HG03521 (cell line): ENCODE data around the gene AP3S2.
"Not testable (repeated sequence)": the region's sequence is repeated elsewhere in the genome, so short reads cannot be mapped to it uniquely, and the experiment has no call there.

Experiments
- ATAC-seq: cut with Tn5 transposase; IDR thresholded peaks from one replicate; pipeline ENCODE4 v1.9.1; 2021; ENCODE audit warnings: mild to moderate bottlenecking, moderate library complexity; ENCODE audit not compliant: unreplicated experiment

Gene AP3S2

DNA sequence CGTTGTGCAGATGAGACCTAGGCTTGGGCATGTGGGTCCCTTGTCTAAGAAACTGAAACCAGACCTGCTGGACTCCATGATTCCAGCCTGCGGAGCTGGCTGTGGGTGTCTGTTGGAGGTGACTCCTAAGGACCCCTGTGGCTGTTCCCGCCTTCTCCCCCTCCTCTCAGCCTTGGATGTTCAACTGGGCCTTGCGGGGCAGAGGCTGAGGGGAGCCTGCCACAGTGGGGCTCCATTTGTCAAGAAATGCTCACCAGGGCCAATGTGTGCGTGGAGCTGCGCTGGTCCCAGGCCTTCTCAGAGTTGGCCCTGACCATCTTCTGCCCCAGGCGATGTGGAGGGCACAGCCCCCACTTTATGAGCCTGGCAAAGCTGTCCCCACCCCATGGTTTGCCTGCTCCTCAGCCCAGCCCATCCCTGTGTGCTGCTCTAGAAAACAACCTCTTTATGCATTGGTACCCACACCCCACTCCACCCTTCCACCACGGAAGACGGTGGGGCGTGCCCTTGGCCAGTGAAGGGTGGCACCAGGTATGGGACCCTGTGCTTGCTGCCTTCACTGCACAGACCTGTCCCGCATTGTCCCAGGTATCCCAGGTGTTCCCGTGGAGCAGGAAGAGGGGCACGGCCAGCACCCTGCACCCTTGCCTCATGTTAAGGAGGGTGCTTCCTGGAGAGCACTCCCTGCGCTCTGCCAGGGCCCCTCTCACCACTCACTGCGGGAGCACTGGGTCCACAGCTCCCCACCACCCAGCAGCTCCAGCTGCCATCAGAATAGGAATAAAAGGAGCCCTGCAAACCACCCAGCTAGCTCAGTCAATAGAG is 109.7 kb downstream of the AP3S2 start:
- ATAC-seq, result no peak

DNA sequence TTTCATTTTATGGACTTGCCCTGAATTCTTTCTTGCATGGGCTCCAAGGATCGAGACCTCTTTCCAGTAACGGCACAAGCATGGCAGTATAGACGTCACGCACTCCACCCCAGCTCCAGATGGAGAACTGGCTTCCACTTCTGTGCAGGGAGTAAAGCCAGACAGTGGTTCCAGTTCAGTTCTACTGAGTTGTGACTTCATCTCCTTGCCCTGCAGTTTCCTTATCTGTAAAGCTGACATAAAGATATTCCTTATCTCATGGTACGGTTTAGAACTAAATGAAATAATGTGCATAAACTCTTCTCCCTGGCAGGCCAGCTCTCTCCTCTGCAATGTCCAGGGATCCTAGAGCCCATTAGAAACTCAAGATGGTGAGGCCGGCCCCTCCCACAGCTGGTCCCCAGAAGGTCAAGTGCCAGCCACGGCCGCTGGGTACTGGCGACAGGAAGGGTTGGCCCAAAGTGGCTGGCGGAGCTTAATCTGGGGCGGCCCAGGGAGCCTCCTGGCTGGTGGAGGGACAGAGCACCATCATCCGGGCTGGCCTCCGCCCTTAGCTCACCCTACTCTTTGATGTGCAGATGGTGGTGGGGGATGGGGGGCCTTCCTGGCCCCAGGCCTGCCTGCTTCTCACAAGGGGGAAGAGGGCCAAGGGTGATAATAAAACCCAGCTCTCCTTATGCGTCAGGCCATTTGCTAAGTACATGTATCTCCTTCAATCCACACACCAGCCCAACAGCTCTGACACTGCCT is 110.5 kb downstream of the AP3S2 start:
- no peak for ATAC-seq

- ATAC-seq, result not testable (repeated sequence)
Observed at GRCh38 chr15:89782619-89782950, 111.2 kb downstream of the AP3S2 start.

DNA sequence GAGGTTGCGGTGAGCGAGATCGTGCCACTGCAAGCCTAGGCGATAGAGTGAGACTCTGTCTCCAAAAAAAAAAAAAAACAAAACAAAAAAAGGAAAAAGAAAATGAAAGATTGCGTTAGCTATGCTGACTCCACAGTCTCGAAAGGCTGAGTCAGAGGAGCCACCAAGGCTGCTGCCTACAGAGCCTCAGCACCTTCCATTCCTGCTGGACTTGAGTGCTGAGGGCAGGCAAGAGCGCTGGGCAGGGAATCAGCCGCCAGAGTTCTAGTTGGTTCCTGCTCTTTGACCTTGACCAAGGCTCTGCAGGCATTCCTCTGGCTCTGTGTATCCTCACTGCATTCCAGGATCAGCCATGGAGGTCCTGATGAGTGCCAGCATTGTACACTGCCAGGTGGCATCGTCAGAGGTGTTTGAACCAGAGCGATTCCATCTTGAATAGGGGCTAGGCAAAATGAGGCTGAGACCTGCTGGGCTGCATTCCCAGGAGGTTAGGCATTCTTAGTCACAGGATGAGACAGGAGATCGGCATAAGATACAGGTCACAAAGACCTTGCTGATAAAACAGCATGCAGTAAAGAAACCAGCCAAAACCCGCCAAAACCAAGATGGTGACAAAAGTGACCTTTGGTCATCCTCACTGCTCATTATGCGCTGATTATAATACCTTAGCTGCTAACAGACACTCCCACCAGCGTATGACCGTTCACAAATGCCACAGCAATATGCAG is 111.7 kb downstream of the AP3S2 start:
- ATAC-seq, result no peak

GRCh38 chr15:89781055-89781454 is 112.7 kb downstream of the AP3S2 start:
- no peak for ATAC-seq

DNA sequence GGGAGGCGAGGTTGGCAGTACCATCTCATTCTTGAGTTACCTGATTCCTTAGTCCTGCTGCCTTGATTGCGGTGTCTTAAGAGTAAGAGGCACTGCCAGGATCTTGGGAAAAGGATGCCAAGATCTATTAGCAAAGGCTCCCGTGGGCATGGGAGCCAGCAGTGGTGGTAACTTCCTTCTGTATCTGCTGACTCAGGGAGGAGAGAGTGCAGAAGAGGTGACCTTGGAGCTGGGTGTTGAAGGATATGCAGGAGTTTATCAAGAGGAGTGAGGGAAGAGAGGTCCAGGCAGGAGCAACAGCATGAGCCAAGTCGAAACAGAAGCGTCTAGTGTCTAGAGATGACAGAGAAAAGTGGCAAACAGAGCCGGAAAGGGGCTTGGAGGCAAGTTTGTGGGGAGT is 113.2 kb downstream of the AP3S2 start:
- ATAC-seq, result no peak
